ENCODE data around the gene FAM170A. TPM values are rescaled to one million over a fixed set of nuclear protein-coding genes. Genes with fewer than 3 reads are reported as not detected.

Gene FAM170A
- total RNA-seq (not detected), polyA plus RNA-seq (under 1 TPM in 1 of 2 donors, not detected in 1; 0.08 TPM)
- long read RNA-seq, donor 1, result 0 reads
- long read RNA-seq, donor 2, result 0 reads
- long read RNA-seq, donor 3, result 0 reads
- long read RNA-seq, donor 4, result 0 reads
- long read RNA-seq, donor 5, result 0 reads

GRCh38 chr5:119629339-119629738, at the start of gene FAM170A:
FAM170A (plus strand) TSS chr5:119629558; CDS start chr5:119629769, 211 bp downstream.
- DNase-seq (no peak), ATAC-seq (ENCODE audit: insufficient read depth, low FRiP score) (no peak)
- Histone ChIP-seq H3K9me3 (ENCODE audit: control insufficient read depth in 4 of 4, insufficient read depth in 3 of 4, low read length in 3 of 4) (no peaks in the 10 kb centered on the region), H3K27ac (ENCODE audit: low read depth in 1 of 2, low read length in 1 of 2) (no peak within 1 kb of the TSS), H3K27me3 (ENCODE audit: control insufficient read depth in 3 of 3, insufficient read depth in 3 of 3, low read length in 2 of 3) (no peaks in the 10 kb centered on the region), H3K4me1 (ENCODE audit: control insufficient read depth in 5 of 5, insufficient read depth in 5 of 5, low read length in 5 of 5) (no peaks in the 10 kb centered on the region), H3K9ac (ENCODE audit: insufficient read depth in 1 of 2, low read length in 2 of 2) (no peak within 1 kb of the TSS), H3K4me3 (no peak within 1 kb of the TSS), H3K36me3 (ENCODE audit: control insufficient read depth in 4 of 4, insufficient read depth in 4 of 4, low read length in 4 of 4) (no peaks in the 10 kb centered on the region)
- no peak for TF ChIP-seq CTCF (IDR thresholded peaks at IDR 0.05; ENCODE audit: control extremely low read depth, extremely low read depth)
- 93 to 94% methylated on average over 9 of the region's 9 CpGs for WGBS, 2 donors

GRCh38 chr5:119582987-119583386, 46.4 kb upstream of the FAM170A start:
- Histone ChIP-seq H3K9ac (ENCODE audit: insufficient read depth in 1 of 2, low read length in 2 of 2) (no peak overlapping the region), H3K27ac (ENCODE audit: low read depth in 1 of 2, low read length in 1 of 2) (no peak overlapping the region), H3K4me3 (no peak overlapping the region), H3K4me1 (ENCODE audit: control insufficient read depth in 5 of 5, insufficient read depth in 5 of 5, low read length in 5 of 5) (no peaks in the 10 kb centered on the region), H3K36me3 (ENCODE audit: control insufficient read depth in 4 of 4, insufficient read depth in 4 of 4, low read length in 4 of 4) (no peaks in the 10 kb centered on the region), H3K9me3 (ENCODE audit: control insufficient read depth in 4 of 4, insufficient read depth in 3 of 4, low read length in 3 of 4) (no peaks in the 10 kb centered on the region), H3K27me3 (ENCODE audit: control insufficient read depth in 3 of 3, insufficient read depth in 3 of 3, low read length in 2 of 3) (no peaks in the 10 kb centered on the region)
- WGBS, 2 donors, result 70% methylated on average over 1 of the region's 1 CpG
- no peak for TF ChIP-seq CTCF (IDR thresholded peaks at IDR 0.05; ENCODE audit: control extremely low read depth, extremely low read depth)
- ATAC-seq (ENCODE audit: insufficient read depth, low FRiP score) (no peak), DNase-seq (no peak)

GRCh38 chr5:119583684-119584083, 45.7 kb upstream of the FAM170A start:
- WGBS, 2 donors, result 78 to 81% methylated on average over 3 of the region's 3 CpGs

More at GRCh38 chr5:119583684-119584083, 45.7 kb upstream of the FAM170A start:
- no peak for TF ChIP-seq CTCF (IDR thresholded peaks at IDR 0.05; ENCODE audit: control extremely low read depth, extremely low read depth)
- no peak overlapping the region for H3K4me3 ChIP-seq
- H3K27ac ChIP-seq (ENCODE audit: low read depth in 1 of 2, low read length in 1 of 2), result no peak overlapping the region
- H3K36me3 ChIP-seq (ENCODE audit: control insufficient read depth in 4 of 4, insufficient read depth in 4 of 4, low read length in 4 of 4), result no peaks in the 10 kb centered on the region
- H3K4me1 ChIP-seq (ENCODE audit: control insufficient read depth in 5 of 5, insufficient read depth in 5 of 5, low read length in 5 of 5), result no peaks in the 10 kb centered on the region
- ATAC-seq (ENCODE audit: insufficient read depth, low FRiP score) (no peak), DNase-seq (no peak)
- no peak overlapping the region for H3K9ac ChIP-seq (ENCODE audit: insufficient read depth in 1 of 2, low read length in 2 of 2)
- H3K27me3 ChIP-seq (ENCODE audit: control insufficient read depth in 3 of 3, insufficient read depth in 3 of 3, low read length in 2 of 3), result no peaks in the 10 kb centered on the region
- H3K9me3 ChIP-seq (ENCODE audit: control insufficient read depth in 4 of 4, insufficient read depth in 3 of 4, low read length in 3 of 4), result no peaks in the 10 kb centered on the region
